Measurements from ENCODE around the gene SIMC1.

The SIMC1 gene

DNA sequence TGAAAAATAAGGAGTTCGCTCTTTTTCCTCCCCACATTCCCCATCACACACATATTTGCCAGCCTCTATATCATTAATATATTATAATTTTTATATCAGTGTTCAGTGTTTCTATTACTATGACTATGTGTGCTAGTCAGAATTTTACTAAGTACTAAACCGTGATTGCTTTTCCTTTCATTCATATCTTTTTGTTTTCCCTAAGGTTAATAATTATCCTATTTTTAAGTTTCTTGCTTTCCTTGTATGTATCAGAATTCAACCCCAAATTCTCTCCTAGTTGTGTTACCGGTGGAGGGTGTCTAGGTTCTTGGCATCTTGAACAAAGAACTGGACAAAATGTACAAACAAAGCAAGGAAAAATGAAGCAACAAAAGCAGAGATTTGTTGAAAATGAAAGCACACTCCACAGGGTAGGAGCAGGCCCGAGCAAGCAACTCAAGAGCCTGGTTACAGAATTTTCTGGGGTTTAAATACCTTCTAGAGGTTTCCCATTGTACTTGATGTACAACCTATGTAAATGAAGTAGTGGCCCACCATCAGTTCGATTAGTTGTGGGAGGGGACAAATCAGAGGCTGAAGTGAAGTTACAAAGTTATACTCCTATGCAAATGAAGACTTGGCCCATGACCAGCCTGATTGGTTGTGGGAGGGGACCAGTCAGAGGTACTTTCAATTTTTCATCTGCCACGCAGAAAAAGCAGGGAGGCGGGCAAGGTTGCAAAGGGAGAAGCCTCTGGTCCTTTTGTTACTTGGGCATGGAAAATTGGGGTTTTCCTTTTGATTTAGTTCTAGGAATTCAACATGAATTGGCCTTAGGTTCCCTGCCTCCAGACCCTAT is 79.5 kb downstream of the SIMC1 start:
- no peaks in the 10 kb centered on the region for H3K4me1 Mint-ChIP-seq (ENCODE audit: low read depth)
- no peak overlapping the region for H3K4me3 Mint-ChIP-seq
- H3K9me3 Mint-ChIP-seq, result no peaks in the 10 kb centered on the region
- intact Hi-C loops (cut with micrococcal nuclease), result no loop called here
- no peaks in the 10 kb centered on the region for H3K27me3 Mint-ChIP-seq
- peaks cover 46% of the 10 kb centered on the region for H3K36me3 Mint-ChIP-seq (ENCODE audit: low read depth)
- H3K27ac Mint-ChIP-seq, result no peak overlapping the region

DNA sequence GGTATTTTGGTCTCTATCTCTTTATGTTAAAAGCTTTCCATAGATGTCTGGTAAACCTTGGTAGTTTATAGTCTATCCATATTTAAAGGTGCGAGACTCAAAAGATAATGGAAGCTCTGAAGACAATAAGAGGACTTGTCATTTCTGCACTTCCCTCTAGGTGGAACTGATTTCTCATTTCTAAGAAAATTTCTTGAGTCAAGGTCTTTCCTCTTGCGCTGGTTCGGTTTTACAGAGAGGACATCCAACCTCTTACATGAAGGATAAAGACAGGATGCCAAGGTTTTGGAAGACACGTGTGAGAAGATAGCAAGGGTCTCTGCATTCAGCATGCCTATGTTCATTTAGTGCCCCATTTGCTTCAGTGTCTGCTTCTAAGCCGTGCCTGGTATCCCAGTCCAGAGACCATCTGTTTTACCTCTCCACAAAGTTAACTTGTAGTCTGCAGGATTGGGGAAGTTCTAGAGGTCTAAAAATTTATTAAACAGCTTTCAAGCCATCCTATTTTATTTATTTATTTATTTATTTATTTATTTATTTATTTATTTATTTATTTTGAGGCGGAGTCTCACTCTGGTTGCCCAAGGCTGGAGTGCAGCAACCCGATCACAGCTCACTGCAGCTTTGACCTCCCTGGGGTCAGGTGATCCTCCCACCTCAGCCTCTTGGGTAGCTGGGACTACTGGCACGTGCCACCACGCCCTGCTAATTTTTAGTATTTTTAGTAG is 81.8 kb downstream of the SIMC1 start:
- H3K4me3 Mint-ChIP-seq, result no peak overlapping the region
- intact Hi-C loops (cut with micrococcal nuclease), result no loop called here
- H3K27me3 Mint-ChIP-seq, result no peaks in the 10 kb centered on the region
- no peaks in the 10 kb centered on the region for H3K9me3 Mint-ChIP-seq
- no peaks in the 10 kb centered on the region for H3K4me1 Mint-ChIP-seq (ENCODE audit: low read depth)
- H3K27ac Mint-ChIP-seq, result no peak overlapping the region
- H3K36me3 Mint-ChIP-seq (ENCODE audit: low read depth), result peaks cover 47% of the 10 kb centered on the region

DNA sequence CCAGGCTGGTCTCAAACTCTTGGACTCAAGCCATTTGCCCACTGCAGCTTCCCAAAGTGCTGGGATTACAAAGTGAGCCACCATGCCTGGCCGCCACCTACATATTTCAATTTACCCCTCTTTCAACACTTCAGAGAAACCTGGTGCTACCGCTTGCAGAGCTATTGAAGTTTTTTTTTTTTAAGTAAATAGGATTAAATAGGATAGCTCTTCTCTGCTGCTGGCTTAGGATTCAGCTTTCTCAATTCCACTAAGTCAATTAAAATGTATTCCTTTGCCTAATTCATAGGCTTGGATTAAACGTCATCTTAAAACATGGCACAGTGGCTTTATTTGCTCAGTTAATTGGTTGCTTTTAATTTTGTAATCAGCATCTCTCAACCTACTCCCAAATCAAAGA is 82.4 kb downstream of the SIMC1 start:
- intact Hi-C loops (cut with micrococcal nuclease), result no loop called here
- Mint-ChIP-seq H3K4me3 (no peak overlapping the region), H3K9me3 (no peaks in the 10 kb centered on the region), H3K4me1 (ENCODE audit: low read depth) (no peaks in the 10 kb centered on the region), H3K27me3 (no peaks in the 10 kb centered on the region), H3K27ac (no peak overlapping the region), H3K36me3 (ENCODE audit: low read depth) (peaks cover 44% of the 10 kb centered on the region)

DNA sequence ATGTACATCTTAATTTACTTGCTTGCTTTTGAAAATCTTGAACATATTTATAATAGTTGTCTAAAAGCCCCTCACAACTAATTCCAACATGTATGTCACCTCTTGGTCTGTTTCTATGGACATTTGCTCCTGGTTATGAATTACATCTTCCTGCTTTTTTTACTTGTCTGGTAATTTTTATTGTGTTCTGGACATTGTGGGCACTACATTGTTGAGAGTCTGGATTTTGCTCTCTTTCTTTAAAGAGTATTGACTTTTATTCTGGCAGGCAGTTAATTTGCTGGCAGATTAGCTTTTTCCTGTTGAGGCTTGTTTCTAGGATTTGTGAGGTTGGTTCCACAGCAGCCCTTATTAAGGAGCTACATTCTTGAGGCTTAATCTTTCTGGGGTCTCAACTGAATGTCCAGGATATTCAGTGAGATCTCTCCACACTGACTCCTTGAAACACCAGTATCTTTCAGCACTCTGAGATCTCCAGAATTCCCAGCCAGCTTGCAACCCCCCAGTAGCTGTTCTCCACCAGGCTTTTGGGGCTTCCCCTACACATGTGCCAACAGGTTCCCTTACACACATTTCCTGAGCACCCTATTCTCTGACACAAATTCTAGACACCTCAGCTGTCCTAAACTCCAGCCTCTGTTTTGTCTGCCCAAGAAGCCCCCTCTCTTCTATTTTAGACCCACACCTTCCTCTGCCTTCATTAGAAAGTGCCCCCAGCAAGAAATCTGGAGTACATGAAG is 96.0 kb downstream of the SIMC1 start:
- peaks cover 37% of the 10 kb centered on the region for H3K36me3 Mint-ChIP-seq (ENCODE audit: low read depth)
- no peak overlapping the region for H3K27ac Mint-ChIP-seq
- no peaks in the 10 kb centered on the region for H3K9me3 Mint-ChIP-seq
- H3K4me1 Mint-ChIP-seq (ENCODE audit: low read depth), result no peaks in the 10 kb centered on the region
- intact Hi-C loops (cut with micrococcal nuclease), result no loop called here
- H3K27me3 Mint-ChIP-seq, result no peaks in the 10 kb centered on the region
- no peak overlapping the region for H3K4me3 Mint-ChIP-seq

DNA sequence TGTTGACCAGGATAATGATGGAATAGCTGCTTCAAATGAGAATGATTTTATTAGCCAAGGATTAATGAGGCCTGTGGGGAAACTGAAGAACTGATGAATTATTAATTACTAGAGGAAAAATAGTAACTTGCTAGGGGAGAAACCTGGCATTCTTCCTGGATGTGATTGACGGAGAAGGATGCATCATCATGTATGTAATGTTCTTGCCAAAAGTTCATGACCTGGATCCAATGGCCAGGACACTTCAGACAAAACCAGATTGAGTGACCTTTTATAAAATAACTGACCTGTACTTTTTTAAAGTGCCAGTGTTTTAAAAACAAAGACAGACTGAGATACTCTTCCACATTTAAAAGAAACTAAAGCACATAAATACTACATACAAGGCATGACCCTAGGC is 99.7 kb downstream of the SIMC1 start:
- Mint-ChIP-seq H3K4me3 (no peak overlapping the region), H3K9me3 (no peaks in the 10 kb centered on the region), H3K36me3 (ENCODE audit: low read depth) (peaks cover 55% of the 10 kb centered on the region), H3K4me1 (ENCODE audit: low read depth) (no peaks in the 10 kb centered on the region), H3K27me3 (no peaks in the 10 kb centered on the region), H3K27ac (no peak overlapping the region)
- intact Hi-C loops (cut with micrococcal nuclease), result no loop called here

DNA sequence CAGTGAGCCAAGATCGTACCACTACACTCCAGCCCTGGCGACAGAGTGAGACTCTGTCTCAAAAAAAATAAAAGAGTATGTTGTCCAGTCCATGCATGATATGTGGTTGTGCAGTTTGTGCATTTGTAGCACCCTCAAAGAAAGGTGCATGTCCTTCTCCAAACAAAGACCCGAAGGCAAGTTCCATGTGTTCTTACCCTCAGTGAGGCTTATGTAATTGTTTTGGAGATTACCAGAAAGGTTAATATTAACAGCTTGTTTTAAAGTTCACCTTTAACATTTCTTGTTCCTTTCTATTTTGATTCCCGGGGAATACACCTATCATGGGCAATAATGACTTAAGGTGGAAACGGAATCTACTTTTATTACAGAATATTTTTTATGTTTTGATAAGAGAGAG is 101.1 kb downstream of the SIMC1 start:
- no peak overlapping the region for H3K27ac Mint-ChIP-seq
- H3K36me3 Mint-ChIP-seq (ENCODE audit: low read depth), result peaks cover 54% of the 10 kb centered on the region
- intact Hi-C loops (cut with micrococcal nuclease), result no loop called here
- no peak overlapping the region for H3K4me3 Mint-ChIP-seq
- H3K9me3 Mint-ChIP-seq, result no peaks in the 10 kb centered on the region
- no peaks in the 10 kb centered on the region for H3K4me1 Mint-ChIP-seq (ENCODE audit: low read depth)
- H3K27me3 Mint-ChIP-seq, result no peaks in the 10 kb centered on the region

DNA sequence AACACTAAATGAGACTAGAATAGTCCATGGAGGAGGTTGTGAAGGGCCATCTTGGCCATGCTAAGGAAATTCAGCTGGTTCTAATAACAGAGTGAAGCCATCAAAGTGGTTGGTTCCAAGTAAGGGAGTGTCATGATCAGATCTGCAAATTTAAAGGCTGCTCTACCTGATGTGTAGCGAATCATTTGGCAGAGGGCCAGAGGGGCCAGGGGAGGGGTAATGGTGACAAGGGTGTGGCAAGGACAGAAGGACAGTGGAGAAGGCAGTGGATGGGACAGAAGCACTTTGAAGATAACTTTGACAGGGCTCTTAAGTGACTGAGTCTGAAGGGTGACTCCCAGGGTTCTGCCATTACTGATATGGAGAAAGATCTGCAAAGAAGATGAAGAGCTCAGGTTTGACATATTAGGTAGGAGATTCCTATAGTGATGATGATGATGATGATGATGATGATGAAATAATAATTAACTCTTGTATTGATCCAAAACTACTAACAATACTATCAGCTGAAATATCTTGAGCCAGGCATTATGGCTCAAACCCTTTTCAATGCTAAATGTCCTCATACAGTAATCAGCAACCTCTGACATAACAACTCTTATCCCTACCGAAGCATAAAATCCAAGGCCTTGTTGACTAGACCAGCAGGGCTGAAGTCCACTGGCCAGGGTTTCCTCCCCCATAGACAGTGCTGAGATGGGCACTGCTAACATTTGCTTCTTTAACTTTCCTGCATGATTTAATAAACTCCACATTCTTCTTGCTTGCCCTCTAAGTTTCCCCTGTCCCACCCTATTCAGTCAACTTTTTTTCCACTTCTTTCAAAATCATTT is 103.3 kb downstream of the SIMC1 start:
- intact Hi-C loops (cut with micrococcal nuclease), result no loop called here
- no peaks in the 10 kb centered on the region for H3K27me3 Mint-ChIP-seq
- no peaks in the 10 kb centered on the region for H3K4me1 Mint-ChIP-seq (ENCODE audit: low read depth)
- H3K27ac Mint-ChIP-seq, result no peak overlapping the region
- no peaks in the 10 kb centered on the region for H3K9me3 Mint-ChIP-seq
- no peak overlapping the region for H3K4me3 Mint-ChIP-seq
- peaks cover 67% of the 10 kb centered on the region for H3K36me3 Mint-ChIP-seq (ENCODE audit: low read depth)

DNA sequence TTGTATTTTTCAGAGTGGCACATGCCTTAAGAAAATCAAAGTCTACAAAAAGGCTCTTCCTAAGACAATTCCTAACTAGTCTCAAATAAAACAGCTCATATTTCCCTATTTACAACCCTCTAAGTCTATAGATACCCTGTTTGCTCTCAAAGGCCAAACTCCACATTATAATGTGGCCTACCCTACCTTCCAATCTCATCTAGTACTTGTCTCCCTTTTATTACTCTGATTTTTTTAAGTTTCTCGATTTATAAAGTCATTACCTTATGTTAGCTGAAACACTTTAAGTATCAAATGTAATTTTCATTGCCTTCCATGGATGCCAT is 103.9 kb downstream of the SIMC1 start:
- Mint-ChIP-seq H3K36me3 (ENCODE audit: low read depth) (peaks cover 67% of the 10 kb centered on the region), H3K27ac (no peak overlapping the region), H3K27me3 (no peaks in the 10 kb centered on the region), H3K4me1 (ENCODE audit: low read depth) (no peaks in the 10 kb centered on the region), H3K4me3 (no peak overlapping the region), H3K9me3 (no peaks in the 10 kb centered on the region)
- intact Hi-C loops (cut with micrococcal nuclease), result no loop called here

DNA sequence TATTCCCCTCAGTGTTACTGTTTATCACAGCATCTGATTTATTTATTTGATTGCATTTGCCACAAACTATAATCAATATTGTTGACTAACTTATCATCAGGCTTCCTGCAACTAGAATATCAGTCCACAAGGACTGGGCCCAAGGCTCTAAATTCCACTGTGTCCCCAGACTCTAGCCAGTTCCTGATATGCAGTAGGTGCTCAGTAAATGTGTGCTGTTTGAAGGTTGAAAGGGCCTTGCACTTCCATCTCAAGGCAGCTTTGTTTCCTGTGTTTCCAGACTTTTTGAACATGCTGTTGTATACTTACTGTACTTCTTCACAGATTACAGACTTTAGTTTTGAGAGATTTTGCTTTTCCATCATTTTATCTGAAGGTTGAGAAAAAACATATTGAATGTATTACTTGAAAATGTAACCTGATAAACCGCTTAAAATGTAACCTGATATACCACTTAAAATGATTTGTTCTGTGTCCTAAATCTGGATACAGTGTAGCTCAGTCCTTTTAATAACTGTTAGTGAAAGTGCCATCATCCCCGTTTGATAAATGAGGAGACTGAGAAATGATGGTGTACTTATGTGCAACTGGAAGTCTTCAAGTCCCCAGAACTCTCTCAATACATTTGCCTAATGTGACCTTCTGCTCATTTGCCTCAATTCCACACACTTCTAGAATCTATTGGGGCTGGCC is 104.7 kb downstream of the SIMC1 start:
- intact Hi-C loops (cut with micrococcal nuclease), result no loop called here
- Mint-ChIP-seq H3K9me3 (no peaks in the 10 kb centered on the region), H3K36me3 (ENCODE audit: low read depth) (peaks cover 67% of the 10 kb centered on the region), H3K27ac (no peak overlapping the region), H3K27me3 (no peaks in the 10 kb centered on the region), H3K4me1 (ENCODE audit: low read depth) (no peaks in the 10 kb centered on the region), H3K4me3 (no peak overlapping the region)

DNA sequence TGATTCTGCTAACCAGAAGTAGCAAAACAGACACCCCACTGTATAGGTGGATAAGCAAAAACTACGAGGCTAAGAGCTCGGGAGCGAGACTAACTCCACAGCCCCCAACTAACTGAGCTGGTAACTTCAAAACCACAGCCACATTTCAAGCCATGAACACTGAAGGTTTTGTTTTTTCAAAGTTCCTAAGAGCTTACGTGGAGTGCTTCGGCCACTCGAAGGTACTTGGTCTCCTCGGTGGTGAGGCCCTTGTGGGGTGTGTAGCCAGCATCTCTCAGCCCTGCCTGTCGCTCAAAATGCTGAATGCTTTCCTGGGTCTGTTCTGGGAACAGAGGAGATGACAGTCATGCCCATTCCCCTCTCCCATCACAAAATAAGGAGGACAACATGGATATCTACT is 112.2 kb downstream of the SIMC1 start:
- Mint-ChIP-seq H3K4me3 (no peak overlapping the region), H3K27ac (no peak overlapping the region), H3K27me3 (no peaks in the 10 kb centered on the region), H3K9me3 (no peaks in the 10 kb centered on the region), H3K36me3 (ENCODE audit: low read depth) (peaks cover 100% of the 10 kb centered on the region), H3K4me1 (ENCODE audit: low read depth) (no peaks in the 10 kb centered on the region)
- intact Hi-C loops (cut with micrococcal nuclease), result no loop called here

DNA sequence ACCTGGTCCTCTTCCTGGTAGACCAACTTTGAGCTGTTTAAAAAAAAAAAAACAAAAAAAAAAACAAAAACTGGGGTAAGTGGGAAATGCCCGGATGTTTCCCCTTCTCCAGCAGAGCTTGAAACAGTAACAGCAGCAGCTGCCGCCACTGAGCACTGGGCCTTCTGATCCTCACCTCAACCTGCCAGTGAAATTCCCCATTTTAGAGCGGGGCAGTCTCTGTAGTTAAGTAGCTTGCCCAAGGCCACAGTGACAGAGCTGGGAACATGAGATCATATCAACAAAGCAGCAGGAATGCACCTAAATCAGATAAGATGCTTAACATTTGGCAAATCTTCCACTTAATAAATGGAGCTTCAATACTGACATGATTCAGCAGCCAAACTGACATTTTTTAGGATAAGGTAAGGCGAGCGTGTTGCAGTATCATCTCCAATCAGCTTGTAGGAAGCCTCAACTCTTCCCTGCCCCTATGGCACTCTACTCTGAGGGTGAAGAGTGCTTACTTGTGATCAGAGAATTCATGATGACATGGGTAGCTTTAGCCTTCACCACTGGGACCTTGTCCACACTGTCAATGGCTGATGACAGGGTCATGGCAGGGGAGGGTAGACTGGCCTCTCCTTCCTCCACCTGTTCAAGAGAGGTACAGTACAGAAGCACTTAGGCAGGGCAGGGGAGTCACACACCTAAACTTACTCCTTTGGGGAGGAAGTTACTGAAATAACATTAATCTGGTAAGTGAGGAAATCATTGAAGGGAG is 114.1 kb downstream of the SIMC1 start:
- H3K4me1 Mint-ChIP-seq (ENCODE audit: low read depth), result peaks cover under 1% of the 10 kb centered on the region
- no peaks in the 10 kb centered on the region for H3K27me3 Mint-ChIP-seq
- no peaks in the 10 kb centered on the region for H3K9me3 Mint-ChIP-seq
- intact Hi-C loops (cut with micrococcal nuclease), result no loop called here
- H3K4me3 Mint-ChIP-seq, result no peak overlapping the region
- H3K27ac Mint-ChIP-seq, result no peak overlapping the region
- H3K36me3 Mint-ChIP-seq (ENCODE audit: low read depth), result peaks cover 100% of the 10 kb centered on the region

DNA sequence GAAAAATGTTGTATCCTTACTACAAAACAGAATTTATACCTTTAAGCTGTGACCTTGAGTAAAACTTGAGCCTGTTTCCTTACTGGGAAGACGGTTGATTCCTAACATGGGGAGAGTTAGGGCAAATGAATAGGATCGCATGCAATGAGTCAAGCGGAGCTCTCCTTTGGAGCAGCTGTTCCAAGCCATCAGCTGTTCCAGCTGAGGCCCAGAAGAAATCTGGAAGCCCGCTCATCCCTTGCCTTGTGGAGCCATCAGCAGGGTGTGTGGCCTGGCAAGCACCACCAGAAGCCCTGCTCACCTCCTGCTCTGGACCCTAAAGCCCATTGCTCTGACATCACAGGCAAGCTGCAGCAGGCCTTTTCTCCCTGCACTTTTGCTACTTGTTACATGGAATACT is 115.3 kb downstream of the SIMC1 start:
- intact Hi-C loops (cut with micrococcal nuclease), result no loop called here
- Mint-ChIP-seq H3K36me3 (ENCODE audit: low read depth) (peaks cover 100% of the 10 kb centered on the region), H3K27ac (no peak overlapping the region), H3K9me3 (no peaks in the 10 kb centered on the region), H3K4me1 (ENCODE audit: low read depth) (peaks cover 9% of the 10 kb centered on the region), H3K4me3 (no peak overlapping the region), H3K27me3 (no peaks in the 10 kb centered on the region)

All from dendritic cell treated with granulocyte-macrophage colony-stimulating factor and Interleukin-4, amounts not matched to agents 40 ng/mL and 50 ng/mL, for 4 days (primary cell).